HG02938 (cell line): ENCODE measurements around the gene CASKIN2.
"Not testable (repeated sequence)": the region's sequence is repeated elsewhere in the genome, so short reads cannot be mapped to it uniquely, and the experiment has no call there.

Experiments
- ATAC-seq: cut with Tn5 transposase; IDR thresholded peaks from one replicate; pipeline ENCODE4 v1.9.1; 2021; ENCODE audit warnings: mild to moderate bottlenecking, moderate library complexity; ENCODE audit not compliant: unreplicated experiment

The CASKIN2 gene

GRCh38 chr17:75490953-75491649, 24.2 kb downstream of the CASKIN2 start:
- no peak for ATAC-seq

DNA sequence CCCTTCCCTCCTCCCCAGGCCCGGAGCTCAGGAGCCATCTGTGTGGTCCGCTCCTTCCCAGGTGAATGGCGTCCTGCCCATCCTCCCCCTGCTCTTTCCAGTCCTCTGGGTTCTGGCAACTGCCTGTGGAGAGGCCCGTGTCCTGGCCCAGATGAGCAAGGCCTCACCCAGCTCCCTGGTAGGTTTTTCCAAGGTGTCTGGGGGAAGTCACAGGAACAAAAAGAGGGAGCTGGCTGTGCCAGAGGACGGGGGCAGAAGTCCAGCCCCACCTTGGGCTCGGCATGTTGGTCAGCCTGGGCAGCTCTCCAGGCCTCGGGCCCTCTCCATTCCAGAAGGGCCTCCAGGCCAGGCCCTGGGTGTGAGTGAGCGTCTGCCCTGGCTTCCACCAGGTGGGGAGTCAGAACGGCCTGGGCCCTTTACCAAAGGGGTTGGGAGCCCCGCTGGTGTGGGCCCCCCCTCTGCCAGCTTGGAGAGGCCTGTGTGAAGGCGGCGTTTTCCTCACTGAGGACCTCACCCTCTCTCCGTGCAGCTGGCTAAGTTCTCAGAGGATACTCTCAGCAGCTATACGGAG, 25.1 kb downstream of the CASKIN2 start:
- no peak for ATAC-seq

- ATAC-seq: no peak
Measured at GRCh38 chr17:75489511-75489955, 25.8 kb downstream of the CASKIN2 start.

DNA sequence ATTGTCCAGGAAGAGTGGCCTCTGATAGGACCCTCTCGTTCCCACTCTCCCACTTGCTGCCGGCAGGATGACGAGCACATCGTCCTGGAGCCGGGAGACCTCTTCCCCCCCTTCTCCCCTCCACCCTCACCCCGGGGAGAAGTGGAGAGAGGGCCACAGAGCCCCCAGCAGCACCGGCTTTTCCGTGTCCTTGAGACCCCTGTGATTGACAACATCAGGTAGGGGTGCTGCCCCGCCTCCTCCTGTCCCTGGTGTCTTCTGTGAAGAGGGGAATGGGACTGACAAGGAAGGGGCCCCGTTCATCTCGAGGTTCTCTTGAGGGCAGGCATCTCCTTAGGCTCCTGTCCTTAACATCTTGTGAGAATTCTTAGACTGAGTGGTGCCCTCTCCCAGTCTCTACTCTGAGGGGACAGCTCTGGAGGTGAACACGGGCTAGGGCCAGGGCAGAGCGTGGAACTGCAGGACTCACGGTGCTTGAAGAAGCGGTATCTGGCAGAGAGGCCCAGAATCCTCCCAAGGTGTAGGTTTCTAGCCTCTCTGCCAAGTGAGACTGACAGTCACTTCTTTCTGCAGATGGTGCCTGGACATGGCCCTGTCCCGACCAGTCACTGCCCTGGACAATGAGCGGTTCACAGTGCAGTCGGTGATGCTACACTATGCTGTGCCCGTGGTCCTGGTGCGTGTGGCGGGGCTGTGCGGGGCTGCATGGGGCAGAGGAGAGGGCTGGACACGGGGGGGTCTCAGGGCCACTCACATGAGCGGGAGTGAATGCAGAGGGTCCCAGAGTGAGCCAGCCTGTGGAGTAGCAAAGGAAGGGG, 26.4 kb downstream of the CASKIN2 start:
- no peak for ATAC-seq

DNA sequence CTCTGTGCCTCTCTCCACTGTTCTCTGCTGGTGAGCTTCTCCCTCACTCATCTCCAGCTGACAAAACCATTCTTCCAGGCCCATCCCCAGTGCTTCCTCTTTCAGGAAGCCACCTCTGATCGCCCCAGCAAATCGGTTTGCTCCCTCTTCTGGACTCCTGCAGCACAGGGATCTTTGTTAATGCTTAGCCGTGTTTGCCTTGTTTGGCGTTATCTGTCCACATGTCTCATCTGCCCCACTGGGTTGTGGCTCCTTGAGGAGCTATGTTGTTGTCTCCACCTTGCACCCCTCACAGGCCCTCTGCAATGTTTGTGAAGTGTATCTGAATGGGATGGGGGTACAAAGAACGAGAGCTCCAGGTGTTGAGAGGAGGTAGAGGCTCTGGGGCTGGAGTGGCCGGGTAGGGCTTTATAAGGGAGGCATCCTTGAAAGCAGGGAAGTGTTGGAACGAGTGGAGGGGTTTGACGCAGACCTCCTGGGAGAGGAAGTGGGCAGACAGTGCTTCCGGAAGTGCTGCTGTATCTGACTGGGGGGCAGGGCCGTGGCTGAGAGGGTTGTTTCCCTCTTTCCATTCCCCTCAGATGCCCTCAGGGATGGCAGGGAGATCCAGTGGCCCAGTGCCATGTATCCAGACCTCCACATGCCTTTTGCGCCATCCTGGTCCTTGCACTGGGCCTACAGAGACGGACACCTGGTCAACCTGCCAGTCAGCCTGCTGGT, 27.8 kb downstream of the CASKIN2 start:
- ATAC-seq: no peak

GRCh38 chr17:75486951-75487350, 28.4 kb downstream of the CASKIN2 start:
- ATAC-seq: no peak

DNA sequence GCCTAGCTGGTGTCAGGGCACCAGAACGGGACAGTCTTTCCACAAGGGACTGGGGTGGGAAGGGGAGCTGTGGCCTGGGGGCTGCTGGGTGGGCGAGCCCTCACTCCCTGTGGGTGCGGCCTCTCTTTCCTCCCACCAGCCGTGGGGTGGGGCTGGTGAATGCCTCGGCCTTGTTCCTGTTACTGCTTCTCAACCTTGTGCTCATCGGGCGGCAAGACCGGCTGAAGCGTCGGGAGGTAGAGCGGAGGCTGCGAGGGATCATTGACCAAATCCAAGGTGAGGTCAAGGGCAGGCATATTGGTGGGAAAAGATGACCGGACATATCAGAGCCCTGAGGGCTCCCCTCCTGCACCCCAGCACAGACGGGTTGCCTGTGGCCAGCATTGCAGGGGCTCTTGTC, 29.2 kb downstream of the CASKIN2 start:
- ATAC-seq: no peak

- ATAC-seq: no peak
Measured at GRCh38 chr17:75485688-75486087, 29.6 kb downstream of the CASKIN2 start.

GRCh38 chr17:75482098-75482942, 33.0 kb downstream of the CASKIN2 start:
- ATAC-seq: no peak

- no peak for ATAC-seq
Measured at GRCh38 chr17:75481194-75482068, 33.9 kb downstream of the CASKIN2 start.

DNA sequence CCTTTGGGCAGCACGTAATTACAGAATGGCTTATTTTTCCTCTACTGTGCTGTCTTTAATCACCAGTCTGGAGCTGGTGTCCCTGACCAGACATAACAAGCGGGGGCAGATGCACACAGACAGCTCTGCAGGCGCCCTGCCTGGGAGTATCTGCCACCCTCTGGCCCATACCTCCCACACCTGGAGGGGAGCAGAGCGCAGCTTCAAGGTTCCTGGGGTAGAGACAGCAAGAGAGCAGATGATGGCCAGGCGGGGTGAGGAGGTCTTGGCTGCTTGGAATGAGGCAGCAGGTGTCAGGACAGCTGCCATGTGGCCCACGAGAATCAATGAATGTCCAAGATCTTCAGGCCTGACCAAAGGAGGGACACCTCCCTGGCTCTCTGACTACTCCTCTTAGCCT, 35.1 kb downstream of the CASKIN2 start:
- ATAC-seq: no peak

DNA sequence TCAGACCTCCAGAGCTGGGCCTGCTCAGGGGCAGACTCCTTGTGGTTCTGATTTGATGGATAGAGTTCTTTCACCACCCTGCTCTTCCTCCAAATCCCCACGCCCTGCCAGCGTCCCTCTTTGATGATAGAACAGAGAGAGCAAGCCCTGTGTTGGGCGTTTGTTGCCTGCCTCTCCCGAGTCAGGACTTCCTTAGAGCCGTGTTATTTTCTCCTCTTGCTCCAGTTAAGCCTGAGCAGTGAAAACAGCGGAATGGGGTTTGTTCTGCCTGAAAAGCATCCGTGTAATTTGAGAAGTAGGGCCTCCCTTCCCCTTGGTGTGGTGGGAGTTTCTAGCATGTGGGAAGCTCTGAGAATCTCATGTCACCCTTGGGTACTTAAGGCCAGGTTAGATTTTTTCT, 36.8 kb downstream of the CASKIN2 start:
- no peak for ATAC-seq

DNA sequence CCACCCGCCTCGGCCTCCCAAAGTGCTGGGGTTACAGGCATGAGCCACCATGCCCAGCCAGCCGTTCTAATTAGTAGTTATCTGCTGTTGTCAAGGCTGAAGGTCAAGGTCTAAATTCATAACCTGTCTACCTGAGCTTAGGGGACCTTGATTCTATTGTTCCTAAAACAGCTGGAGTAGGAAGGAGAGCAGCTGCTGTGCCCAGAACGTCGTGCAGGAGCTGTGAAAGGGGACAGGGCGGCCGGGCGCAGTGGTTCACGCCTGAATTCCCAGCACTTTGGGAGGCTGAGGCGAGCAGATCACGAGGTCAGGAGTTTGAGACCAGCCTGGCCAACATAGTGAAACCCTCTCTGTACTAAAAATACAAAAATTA, 37.9 kb downstream of the CASKIN2 start:
- ATAC-seq: not testable (repeated sequence)

GRCh38 chr17:75476752-75477489, 38.4 kb downstream of the CASKIN2 start:
- no peak for ATAC-seq

GRCh38 chr17:75476271-75476671, 39.1 kb downstream of the CASKIN2 start:
- no peak for ATAC-seq

GRCh38 chr17:75475851-75476250, 39.5 kb downstream of the CASKIN2 start:
- ATAC-seq: no peak

DNA sequence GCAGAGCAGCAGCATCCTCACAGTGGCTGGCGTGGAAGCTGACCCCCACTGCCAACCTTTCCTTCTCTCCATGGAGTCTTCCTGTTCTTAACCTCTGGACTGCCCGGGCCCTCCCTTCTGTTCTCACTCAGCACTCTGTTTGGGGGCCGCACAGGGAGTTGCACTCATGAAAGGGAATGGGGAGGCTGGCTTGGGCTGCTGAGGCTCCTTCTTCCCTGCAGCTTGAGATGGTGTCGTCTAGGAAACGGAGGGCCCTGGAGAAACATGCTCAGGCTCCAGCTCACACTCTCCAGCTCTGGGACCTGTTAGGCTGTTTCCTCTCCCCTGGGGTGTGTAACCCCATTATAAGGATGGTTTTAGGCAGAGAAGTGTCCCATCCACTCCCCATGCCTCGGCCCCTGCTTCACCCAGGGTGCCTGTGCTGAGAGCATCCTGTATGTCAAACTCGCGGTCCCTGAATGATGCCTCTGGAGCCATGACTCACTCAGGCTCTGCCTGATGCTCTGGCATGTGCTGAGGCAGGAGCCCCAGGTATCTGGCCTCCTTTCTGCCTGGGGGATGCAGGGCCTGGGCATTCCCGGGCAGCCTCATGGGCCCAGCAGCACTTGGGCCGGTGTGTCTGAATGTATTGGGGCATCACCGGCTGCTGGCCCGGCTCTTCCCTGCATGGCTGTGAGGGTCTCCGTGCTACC, 40.0 kb downstream of the CASKIN2 start:
- ATAC-seq: no peak

DNA sequence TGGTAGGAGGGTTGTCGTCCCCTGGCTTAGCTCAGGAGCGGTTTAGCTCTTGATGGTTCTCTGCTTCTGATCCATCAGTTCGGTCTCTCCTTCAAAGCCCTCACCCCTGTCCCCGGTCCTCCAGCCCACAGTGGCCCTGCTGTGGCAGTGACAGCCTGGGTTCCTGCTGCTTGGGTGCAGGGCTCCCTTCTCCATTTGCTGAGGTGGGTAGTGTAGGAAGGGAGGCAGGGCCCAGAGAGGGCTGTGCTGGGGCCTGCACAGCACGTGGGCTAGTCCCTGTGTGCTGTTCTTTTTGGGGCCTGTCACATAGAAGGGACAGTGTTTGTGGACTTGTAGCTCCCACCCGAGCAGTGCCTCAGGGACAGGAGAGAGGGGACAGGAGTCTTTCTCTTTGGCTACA, 40.6 kb downstream of the CASKIN2 start:
- no peak for ATAC-seq
